ENCODE measurements around the gene MIA3. TPM values are rescaled to one million over a fixed set of nuclear protein-coding genes. Genes with fewer than 3 reads are reported as not detected.

MIA3 gene
- total and polyA plus RNA-seq, 9 of the 15 experiments (the other 6 are each of a cell fraction or from before 2014, with no cell fraction given), result 21.6 to 89.4 (median 40.8) TPM

DNA sequence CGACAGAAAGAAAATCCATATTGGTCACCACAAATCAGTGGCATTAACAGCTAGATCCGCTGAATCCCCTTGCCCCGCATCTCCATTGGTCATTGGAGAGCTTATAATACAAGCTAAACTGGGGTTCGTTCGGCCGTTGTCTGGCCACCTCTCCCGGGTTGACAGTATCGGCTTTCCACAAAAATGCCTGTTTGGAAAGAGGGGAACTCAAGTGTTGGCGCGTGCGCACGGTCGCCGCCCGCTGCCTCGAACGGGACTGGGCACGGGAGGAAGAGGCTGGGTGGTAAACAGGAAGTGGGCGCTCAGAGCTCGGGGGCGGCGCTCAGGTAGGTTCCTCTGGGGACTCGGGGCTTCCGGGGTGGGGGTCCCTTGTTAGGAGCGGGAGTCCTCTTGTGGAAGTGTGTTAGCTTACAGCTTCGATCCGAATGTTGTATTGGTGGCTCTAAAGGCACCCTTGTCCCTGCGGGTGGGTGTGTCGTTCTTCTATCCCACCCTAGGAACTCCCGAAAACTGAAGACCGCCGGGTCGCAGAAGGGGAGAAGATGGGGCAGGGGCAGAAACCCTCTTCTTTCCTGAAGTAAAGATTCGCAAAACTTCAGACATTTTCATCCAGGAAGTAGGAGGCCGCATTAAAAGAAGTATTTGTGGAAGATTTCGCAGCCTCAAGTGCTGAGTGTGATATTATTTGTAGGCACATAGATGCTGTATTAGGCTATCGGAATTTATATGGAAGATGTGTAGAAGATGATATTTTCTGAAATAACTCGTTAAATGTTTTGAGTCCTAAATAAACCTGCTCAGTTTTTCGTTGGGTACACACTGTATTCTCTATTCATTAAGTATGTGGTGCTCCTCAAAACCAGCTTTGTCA is 95.4 kb downstream of the MIA3 start (continued):
- no peak for TF ChIP-seq ELK3 (CRISPR knock-in tag; IDR thresholded peaks at IDR 0.05)
- TF ChIP-seq FOXP1 (CRISPR knock-in tag; IDR thresholded peaks at IDR 0.05), result peak; percentile 95
- peak; percentile 92 for TF ChIP-seq GABPA (tag; conservative IDR thresholded peaks at IDR 0.05; ENCODE audit: low read depth)
- TF ChIP-seq SRF (CRISPR knock-in tag; IDR thresholded peaks at IDR 0.05), result no peak; a peak in 2 of 4 replicates
- no peak for TF ChIP-seq DDX20 (tag; IDR thresholded peaks at IDR 0.05; ENCODE audit: low read depth)
- 0 out of 2 replicates have a peak, but pooled peaks have one; percentile 57 for TF ChIP-seq ZNF511 (CRISPR knock-in tag; IDR thresholded peaks at IDR 0.05)
- TF ChIP-seq GATAD2B (IDR thresholded peaks at IDR 0.05; ENCODE audit: borderline replicate concordance), result 0 out of 2 replicates have a peak, but pooled peaks have one; percentile 61
- TF ChIP-seq ZNF512 (tag; IDR thresholded peaks at IDR 0.05), result no peak
- TF ChIP-seq STAT5A (IDR thresholded peaks at IDR 0.05; ENCODE audit: borderline replicate concordance, low read length), result no peak
- TF ChIP-seq, protein P1, sequence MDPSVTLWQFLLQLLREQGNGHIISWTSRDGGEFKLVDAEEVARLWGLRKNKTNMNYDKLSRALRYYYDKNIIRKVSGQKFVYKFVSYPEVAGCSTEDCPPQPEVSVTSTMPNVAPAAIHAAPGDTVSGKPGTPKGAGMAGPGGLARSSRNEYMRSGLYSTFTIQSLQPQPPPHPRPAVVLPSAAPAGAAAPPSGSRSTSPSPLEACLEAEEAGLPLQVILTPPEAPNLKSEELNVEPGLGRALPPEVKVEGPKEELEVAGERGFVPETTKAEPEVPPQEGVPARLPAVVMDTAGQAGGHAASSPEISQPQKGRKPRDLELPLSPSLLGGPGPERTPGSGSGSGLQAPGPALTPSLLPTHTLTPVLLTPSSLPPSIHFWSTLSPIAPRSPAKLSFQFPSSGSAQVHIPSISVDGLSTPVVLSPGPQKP (CRISPR knock-in tag; IDR thresholded peaks at IDR 0.05), result no peak
- TF ChIP-seq ZBTB7A (IDR thresholded peaks at IDR 0.05; ENCODE audit: borderline replicate concordance, control insufficient read depth, low read depth, low read length), result peak; percentile 95
- TF ChIP-seq SLC30A9 (CRISPR knock-in tag; IDR thresholded peaks at IDR 0.05), result no peak
- no peak for TF ChIP-seq SREBF2 (CRISPR knock-in tag; IDR thresholded peaks at IDR 0.05)
- no peak for TF ChIP-seq PYGO2 (tag; IDR thresholded peaks at IDR 0.05)
- no peak for TF ChIP-seq RBM22 (IDR thresholded peaks at IDR 0.05; ENCODE audit: low read depth, low read length, poor library complexity, severe bottlenecking)
- peak; percentile 26 for TF ChIP-seq CHD1 (IDR thresholded peaks at IDR 0.05; ENCODE audit: low read length)
- TF ChIP-seq PHF20 (IDR thresholded peaks at IDR 0.05; ENCODE audit: partially characterized antibody), result peak; percentile 68
- no peak for TF ChIP-seq PHTF2 (CRISPR knock-in tag; IDR thresholded peaks at IDR 0.05)
- no peak for TF ChIP-seq LARP7 (IDR thresholded peaks at IDR 0.05)
- no peak for TF ChIP-seq ZNF583 (CRISPR knock-in tag; IDR thresholded peaks at IDR 0.05)
- no peak for TF ChIP-seq ZNF699 (CRISPR knock-in tag; IDR thresholded peaks at IDR 0.05; ENCODE audit: insufficient replicate concordance)
- no peak for TF ChIP-seq ZFPM2 (CRISPR knock-in tag; IDR thresholded peaks at IDR 0.05)
- no peak for TF ChIP-seq ZZZ3 (IDR thresholded peaks at IDR 0.05)
- TF ChIP-seq ZNF696 (CRISPR knock-in tag; conservative IDR thresholded peaks at IDR 0.05), result no peak
